ENCODE measurements around the gene BCL2A1.
A peak's percentile ranks its signal among the peaks of the same experiment; 100 is the strongest.
"Not testable (repeated sequence)": the region's sequence is repeated elsewhere in the genome, so short reads cannot be mapped to it uniquely, and the experiment has no call there.

BCL2A1 gene

DNA sequence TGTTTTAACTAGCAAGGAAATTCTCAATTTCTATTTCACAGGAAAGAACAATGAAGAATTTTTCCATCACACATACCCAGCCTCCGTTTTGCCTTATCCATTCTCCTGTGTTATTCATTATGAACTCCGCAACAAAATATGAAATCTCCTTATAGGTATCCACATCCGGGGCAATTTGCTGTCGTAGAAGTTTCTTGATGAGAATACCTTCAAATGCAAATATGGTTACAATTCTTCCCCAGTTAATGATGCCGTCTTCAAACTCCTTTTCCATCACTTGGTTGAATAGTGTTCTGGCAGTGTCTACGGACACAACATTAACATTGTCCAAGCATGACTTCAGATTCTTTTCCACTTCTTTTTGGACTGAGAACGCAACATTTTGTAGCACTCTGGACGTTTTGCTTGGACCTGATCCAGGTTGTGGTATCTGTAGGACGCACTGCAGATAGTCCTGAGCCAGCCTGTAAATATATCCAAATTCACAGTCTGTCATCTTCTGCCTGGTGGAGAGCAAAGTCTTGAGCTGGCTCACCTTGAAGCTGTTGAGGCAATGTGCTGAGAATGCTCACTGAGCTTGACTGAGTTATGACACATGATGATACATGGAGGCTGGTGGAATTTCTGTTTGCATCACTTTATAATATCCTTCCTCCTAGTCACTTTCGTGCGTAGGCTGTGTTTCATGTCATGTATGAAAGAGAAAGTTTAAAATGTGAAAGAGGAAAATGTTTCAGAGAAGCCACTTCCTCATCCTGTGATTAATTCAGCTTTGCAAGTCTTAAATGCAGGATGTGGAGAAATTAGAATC is at the start of gene BCL2A1:
BCL2A1 (minus strand) TSS at position 573 of the 811 bp plus-strand sequence; CDS start at position 496, 77 bp downstream.
- peak; percentile 42 for DNase-seq (ENCODE audit: low read depth)

DNA sequence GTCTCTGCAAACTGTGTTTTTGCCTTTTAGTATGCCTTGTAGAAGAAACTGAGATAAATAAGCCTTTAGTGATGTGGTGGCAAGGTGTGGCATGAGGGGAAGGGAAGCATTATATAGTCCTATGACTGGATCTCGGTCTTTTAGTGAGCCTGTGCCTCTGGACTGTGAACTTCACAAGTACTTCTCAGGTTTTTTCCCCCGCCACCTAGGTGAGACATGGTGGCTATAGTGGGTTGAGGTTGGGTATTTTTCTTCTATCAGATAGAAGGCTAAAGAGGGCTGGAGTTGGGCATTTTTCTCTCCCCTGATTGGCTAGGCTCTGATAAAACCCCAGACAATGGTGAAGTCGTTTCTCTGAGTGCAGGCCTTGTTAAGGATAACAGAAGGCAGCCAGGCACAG is 49.7 kb upstream of the BCL2A1 start:
- no peak for DNase-seq (ENCODE audit: low read depth)

DNA sequence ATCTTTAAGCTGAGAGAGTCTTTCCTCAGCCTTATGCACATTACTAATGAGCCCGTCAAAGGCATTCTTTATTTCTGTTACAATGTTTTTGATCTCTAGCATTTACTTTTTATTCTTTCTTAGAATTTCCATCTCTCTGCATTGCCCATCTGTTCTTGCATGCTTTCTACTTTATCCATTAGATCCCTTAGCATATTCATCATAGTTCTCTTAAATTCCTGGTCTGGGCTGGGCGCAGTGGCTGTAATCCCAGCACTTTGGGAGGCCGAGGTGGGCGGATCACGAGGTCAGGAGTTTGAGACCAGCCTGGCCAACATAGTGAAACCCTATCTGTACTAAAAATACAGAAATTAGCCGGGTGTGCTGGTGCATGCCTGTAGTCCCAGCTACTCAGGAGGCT is 49.2 kb upstream of the BCL2A1 start:
- DNase-seq (ENCODE audit: low read depth) = not testable (repeated sequence)

DNA sequence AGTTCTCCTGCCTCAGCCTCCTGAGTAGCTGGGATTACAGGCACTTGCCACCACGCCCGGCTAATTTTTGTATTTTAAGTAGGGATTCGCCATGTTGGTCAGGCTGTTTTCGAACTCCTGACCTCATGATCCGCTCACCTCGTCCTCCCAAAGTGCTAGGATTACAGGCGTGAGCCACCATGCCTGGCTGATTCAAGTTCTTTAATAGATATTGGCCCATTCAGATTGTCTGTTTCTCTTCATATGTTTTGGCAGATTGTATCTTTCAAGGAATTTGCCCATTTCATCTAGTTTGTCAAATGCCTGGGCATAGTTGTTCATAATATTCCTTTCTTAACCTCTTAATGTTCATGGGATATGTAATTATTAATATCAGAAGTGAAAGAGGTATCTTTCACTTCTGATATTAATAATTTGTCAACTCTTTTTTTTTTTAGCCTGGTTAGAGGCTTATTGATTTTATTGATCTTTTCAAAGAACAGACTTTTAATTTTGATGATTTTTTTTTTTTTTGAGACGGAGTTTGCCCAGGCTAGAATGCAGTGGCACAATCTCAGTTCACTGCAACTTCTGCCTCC is 48.3 kb upstream of the BCL2A1 start:
- no peak for DNase-seq (ENCODE audit: low read depth)

DNA sequence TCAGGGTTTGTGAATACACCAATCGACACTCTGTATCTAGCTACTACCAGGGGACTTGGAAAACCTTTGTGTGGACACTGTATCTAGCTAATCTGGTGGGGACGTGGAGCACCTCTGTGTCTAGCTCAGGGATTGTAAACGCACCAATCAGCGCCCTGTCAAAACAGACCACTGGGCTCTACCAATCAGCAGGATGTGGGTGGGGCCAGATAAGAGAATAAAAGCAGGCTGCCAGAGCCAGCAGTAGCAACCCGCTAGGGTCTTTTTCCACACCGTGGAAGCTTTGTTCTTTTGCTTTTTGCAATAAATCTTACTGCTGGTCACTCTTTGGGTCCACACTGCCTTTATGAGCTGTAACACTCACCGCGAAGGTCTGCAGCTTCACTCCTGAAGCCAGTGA is 46.1 kb upstream of the BCL2A1 start:
- not testable (repeated sequence) for DNase-seq (ENCODE audit: low read depth)

DNA sequence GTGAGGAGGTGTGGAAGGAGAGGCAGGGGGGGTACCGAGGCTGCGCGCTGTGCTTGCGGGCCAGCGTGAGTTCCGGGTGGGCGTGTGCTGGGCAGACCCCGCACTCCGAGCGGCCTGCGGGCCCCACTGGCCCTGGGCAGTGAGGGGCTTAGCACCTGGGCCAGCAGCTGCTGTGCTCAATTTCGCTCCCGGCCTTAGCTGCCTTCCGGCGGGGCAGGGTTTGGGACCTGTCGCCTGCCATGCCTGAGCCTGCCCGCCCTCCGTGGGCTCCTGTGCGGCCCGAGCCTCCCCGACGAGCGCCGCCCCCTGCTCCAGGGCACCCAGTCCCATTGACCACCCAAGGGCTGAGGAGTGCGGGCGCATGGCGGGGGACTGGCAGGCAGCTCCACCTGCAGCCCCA is 45.5 kb upstream of the BCL2A1 start:
- DNase-seq (ENCODE audit: low read depth) = not testable (repeated sequence)

DNA sequence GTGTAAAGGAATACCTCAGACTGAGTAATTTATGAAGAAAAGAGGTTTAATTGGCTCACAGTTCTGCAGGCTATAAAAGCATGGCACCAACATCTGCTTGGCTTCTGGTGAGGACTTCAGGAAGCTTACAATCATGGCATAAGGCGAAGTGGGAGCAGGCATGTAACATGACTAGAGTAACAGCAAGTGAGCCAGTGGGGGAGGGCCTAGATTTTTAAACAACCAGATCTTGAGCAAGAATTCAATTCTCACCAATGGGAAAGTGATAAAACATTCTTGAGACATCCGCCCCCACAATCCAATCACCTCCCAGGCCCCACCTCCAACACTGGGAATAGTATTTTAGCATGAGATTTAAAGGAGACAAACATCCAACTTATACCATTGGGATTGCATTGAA is 44.2 kb upstream of the BCL2A1 start:
- no peak for DNase-seq (ENCODE audit: low read depth)

DNA sequence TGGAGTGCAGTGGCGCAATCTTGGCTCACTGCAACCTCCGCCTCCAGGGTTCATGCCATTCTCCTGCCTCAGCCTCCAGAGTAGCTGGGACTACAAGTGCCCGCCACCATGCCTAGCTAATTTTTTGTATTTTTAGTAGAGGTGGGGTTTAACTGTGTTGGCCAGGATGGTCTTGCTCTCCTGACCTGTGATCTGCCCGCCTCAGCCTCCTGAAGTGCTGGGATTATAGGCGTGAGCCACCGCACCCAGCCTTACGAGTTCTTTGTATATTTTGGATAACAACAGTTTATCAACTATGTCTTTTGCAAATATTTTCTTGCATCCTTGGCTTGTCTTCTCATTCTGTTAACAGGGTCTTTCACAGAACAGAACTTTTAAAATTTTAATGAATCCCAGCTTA is 43.2 kb upstream of the BCL2A1 start:
- DNase-seq (ENCODE audit: low read depth) = not testable (repeated sequence)

DNA sequence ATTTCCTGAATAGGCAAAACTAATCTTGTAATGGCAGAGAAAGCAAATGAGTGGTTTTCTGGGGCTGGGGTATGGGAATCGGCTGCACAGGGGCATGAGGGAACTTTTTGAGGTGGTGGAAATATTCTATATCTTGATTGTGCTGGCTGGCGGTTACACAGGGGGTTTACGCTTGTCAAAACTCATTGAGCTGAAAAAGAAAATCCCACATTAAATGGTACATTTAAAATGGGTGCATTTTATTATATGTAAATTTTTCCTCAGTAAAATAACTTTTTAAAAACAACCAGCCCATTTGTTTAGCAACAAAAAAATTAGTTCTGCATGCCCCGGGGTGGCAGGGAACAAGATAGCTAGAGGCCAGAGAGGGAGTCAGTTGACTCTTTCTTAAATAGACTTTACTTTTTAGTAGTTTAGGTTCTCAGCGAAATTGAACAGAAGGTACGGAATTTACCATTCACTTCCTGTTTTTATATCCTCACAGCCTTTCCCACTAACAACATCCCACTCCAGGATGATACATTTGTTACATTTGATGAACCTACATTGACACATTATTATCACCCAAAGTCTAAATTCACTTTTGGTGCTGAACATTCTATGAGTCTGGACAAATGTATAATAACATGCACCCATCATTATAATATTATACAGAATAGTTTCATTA is 41.2 kb upstream of the BCL2A1 start:
- no peak for DNase-seq (ENCODE audit: low read depth)

DNA sequence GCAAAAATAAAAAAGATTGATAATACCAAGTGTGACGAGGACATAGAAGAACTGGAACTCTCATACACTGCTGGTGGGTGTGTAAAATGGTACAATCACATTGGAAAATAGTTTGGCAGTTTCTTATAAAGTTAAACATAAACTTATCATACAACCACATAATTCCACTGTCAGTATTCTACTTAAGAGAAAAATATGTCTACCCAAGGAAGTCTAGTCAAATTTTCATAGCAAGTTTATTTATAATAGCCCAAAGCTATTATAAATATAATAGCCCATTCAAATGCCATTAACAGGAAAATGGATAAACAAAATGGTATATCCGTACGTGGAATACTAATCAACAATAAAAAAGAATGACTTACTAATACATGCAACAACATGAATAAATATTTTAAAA is 40.6 kb upstream of the BCL2A1 start:
- no peak for DNase-seq (ENCODE audit: low read depth)

DNA sequence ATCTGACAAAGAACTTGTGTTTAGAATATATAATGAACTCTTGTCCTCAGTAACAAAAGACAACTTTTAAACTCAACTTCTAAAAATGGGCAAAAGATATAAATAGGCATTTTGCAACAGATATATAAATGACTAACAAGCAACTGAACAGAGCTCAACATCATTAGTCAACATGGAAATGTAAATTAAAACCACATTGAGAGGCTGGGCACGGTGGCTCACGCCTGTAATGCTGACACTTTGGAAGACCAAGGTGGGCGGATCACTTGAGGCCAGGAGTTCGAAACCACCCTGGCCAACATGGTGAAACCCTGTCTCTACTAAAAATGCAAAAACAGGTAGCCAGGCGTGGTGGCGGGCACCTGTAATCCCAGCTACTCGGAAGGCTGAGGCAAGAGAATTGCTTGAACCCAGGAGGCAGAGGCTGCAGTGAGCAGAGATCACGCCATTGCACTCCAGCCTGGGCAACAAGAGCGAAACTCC is 40.1 kb upstream of the BCL2A1 start:
- not testable (repeated sequence) for DNase-seq (ENCODE audit: low read depth)

DNA sequence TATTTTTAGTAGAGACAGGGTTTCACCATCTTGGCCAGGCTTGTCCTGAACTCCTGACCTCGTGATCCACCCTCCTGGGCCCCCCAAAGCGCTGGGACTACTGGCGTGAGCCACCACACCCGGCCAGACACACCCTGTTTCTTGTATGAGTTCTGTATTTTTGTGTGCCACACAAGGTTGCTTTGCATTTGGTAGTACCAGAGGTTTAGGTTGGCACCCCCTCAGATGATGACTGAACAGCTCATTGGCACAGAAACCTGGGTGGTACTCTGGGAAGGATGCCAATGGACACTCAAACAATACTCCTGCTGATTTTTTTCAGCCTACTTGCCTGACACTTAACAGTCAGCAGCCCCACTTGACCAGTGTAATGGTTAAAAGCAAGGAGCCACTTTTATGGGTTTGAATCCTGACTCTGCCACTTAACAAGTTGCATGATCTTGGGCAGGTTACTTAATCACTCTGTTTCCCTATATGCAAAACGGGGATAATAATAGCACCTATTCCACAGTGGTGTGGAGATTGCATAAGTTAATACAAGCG is 39.2 kb upstream of the BCL2A1 start:
- no peak for DNase-seq (ENCODE audit: low read depth)

DNA sequence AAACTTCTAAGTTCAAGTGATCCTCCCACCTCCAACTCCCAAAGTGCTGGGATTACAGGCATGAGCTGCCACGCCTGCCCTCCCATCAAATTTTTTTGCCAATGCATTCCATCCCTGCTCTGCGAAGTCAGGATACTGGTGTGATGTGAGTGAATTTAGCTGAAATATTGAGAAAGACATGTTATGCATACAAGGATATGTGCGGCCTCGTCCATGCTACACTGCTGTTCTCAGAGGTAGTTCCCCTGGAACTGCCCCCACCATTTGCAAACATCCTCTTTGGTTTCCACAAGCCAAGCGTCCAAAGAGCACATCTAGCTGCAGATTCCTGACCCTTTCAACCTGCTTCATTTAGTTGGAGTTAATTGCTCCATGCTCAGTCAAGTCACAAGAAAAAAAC is 36.5 kb upstream of the BCL2A1 start:
- DNase-seq (ENCODE audit: low read depth) = no peak

DNA sequence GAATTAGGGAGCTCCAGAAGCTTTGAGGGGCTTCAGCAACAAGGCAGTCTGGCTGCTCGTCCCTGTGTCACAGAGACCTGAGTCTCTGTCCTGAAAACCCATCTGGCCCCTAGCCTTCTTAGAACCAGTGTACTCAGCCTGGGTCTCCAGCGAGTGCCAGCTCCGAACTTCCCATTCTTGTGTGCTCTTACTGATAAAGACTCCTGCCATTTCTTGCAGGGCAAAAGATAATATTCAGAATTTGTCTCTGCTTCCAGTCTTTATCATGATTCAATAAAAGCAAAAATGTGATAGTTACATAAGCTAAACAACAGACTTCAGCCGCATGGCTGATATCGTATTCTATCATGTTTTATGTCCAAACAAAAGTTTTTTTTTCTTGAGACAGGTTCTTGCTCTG is 36.0 kb upstream of the BCL2A1 start:
- DNase-seq (ENCODE audit: low read depth) = no peak

DNA sequence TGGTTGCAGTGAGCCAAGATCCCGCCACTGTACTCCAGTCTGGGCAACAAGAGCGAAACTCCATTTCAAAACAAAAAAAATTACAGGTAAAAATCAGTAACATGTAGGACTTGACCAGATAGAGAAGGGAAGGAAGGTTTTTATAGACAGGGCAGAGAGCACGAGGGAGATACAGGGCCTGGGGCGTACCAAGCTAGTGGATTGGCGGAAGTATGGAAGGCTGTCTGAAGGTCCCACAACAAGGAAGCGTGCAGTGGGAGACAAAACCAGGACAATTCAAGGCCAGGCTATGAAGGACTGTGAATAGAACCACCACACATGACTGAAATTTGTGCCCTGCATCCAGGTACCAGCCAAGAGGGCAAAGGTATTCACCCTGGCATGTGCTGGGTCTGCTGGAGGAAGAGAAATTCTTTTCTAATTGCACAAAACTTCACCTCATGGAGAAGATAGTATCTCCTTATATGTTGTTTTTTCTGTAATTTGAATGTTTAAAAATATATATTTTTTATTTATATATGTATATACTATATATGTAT is 33.0 kb upstream of the BCL2A1 start:
- DNase-seq (ENCODE audit: low read depth) = no peak

DNA sequence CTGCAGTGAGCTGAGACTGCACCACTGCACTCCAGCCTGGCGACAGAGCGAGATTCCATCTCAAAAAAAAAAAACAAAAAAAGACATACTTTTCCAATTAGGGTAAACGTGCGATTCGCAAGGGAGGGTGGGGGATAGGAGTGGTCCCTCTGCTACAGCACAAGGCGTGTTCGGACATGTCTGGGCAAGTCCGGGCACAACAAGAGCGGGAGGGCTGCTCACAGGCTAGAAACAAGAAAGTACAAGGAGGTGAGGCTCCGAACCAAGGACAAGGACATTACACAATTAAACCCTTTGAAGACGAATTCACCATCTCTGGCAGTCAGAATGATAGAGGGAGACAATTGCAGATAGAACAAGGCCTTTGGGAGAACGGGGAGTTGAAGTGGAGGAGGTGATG is 32.2 kb upstream of the BCL2A1 start:
- no peak for DNase-seq (ENCODE audit: low read depth)

DNA sequence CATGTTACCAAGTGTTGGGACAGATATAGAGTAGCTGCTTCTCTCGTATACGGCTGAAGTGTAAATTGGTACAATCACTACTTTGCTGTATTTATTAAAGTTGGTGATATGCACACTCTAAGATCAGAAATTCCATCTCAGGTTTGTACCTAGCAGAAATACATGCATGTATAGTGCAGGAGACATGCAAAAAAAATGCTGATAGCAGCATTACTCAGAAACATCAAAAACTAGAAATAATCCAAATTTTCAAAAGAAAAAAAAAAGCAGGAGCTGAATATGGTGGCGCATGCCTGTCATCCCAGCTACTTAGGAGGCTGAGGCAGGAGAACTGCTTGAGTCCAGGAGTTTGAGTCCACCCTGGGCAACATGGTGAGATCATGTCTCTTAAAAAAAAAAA is 31.3 kb upstream of the BCL2A1 start:
- DNase-seq (ENCODE audit: low read depth) = no peak

DNA sequence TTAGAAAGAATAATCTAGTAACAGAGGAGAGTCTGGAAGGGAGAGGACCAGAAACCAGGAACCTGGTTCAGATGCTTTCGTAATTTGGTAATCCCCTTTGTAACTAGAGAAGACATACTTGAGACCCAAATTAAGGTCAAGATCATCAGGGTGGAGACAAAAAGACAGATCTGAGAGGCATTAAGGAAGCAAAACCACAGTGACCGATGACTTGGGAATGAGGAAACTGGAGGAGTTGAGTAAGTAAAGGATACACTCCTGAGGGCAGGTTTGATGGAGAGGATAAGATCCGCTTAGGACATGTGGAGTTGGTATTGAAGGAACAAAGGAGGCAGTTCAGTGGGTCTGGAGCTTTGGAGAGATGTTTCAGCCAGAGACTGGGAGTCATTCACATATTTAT is 23.6 kb upstream of the BCL2A1 start:
- DNase-seq (ENCODE audit: low read depth) = no peak

DNA sequence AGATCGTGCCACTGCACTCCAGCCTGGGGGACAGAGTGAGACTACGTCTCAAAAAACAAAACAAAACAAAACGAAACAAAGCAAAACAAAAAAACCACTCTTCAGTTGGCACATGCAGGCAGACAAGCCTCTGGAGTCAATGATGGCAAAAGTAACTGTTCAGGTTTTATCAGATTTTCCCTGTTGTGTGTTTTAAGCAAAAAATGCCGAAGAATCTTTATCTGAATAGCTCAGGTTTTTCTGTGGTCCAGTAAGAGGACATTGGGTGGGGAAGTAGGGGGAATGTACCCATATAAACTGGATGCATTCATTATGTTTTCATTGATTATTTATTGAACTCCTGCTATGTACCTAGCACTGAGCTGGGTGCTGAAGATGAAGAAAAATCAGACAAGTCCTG is 20.8 kb upstream of the BCL2A1 start:
- no peak for DNase-seq (ENCODE audit: low read depth)

DNA sequence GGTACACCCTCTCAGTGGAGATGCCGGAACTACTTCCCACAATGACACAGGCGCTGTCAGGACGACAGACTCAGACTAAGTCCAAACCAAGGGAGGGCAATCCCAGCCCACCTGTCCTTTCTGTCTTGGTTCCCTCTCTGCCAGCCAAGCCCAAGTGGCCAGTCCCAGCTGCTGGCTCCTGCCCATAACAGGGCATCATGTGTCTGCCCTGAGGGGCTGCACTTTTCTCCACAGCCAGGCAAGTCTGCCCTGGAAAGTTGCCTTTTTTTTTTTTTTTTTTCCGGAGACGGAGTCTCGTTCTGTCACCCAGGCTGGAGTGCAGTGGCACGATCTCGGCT is 20.0 kb upstream of the BCL2A1 start:
- no peak for DNase-seq (ENCODE audit: low read depth)

DNA sequence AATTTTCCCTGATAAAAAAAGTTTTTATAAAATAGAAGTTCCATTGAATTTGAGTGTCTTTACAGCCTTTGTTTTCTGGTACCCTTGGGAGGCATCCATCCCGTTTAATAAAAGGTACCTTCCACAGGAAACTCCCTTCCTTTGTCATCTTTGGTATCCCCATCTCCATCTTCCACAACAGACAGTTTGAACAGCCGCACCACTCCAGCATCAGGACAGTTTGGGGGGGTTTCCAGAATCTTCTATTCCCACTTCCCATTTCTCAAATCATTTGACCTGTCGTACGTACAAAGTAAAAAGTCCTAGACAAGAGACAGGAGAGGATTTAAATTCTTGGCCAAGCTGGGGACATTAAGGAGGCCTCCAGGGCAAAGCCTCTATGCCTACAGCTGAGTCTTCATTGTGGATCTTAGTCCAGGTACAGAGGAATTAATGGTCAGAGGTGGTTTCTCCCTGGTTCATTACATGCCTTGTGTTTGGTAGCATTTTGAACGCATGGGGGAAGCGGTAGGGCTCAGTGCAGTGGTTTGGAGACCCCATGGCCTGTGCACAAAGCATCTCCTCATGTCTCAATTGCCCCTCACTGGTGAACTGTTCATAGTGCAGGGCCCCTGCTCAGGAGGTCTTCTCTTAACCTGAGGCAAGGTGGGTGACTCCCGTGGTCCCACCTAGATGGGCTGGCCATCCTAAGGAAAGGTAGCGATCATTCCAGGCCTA is 19.4 kb upstream of the BCL2A1 start:
- no peak for DNase-seq (ENCODE audit: low read depth)

DNA sequence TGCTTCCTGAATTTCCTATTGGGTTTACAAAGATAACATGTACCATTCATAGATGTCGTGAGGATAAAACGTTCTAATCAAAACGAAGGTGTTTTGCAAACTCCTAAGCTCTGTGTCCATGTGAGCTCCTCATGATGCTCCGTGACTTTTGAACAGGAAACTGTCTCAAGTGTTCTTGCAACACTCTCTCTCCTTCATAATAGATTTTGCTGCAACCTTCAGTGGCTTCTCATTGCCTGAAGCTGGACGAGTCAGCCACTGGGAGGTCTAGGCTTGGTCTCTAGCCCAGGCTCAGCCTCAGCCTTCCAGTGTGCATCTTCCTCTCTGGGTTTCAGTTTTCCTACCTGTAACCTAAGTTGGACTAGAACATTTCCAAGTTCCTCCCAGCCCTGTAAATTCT is 18.7 kb upstream of the BCL2A1 start:
- DNase-seq (ENCODE audit: low read depth) = no peak

Measured in stimulated activated CD8-positive, alpha-beta memory T cell treated with anti-CD3 and anti-CD28 coated beads, Interleukin-12 subunit alpha, Interleukin-12 subunit beta, amount 100 ng/mL, for 4 hours (primary cell).